NCI-H748 treated with DMSO at 0.1 percent for 48 hours (cell line): ENCODE results near the gene DOK6.
"Not testable (repeated sequence)": the region's sequence is repeated elsewhere in the genome, so short reads cannot be mapped to it uniquely, and the experiment has no call there.

Experiments used
- DNase-seq: peaks from one replicate; lab custom pipeline; 2025; lab: John Stamatoyannopoulos, UW

The DOK6 gene

GRCh38 chr18:69813559-69813958 lies 412.9 kb downstream of the DOK6 start:
- no peak for DNase-seq

- DNase-seq: no peak
These were observed 414.2 kb downstream of the DOK6 start for GRCh38 chr18:69814861-69815385.

GRCh38 chr18:69817335-69817940 lies 416.8 kb downstream of the DOK6 start:
- no peak for DNase-seq

- DNase-seq: no peak
These were observed 418.8 kb downstream of the DOK6 start for GRCh38 chr18:69819460-69819859.

- DNase-seq: no peak
These were observed 419.9 kb downstream of the DOK6 start for GRCh38 chr18:69820538-69820937.

- no peak for DNase-seq
These were observed 429.5 kb downstream of the DOK6 start for GRCh38 chr18:69830189-69830588.

- not testable (repeated sequence) for DNase-seq
These were observed 434.3 kb downstream of the DOK6 start for GRCh38 chr18:69834980-69835379.

GRCh38 chr18:69838003-69838402 lies 437.3 kb downstream of the DOK6 start:
- no peak for DNase-seq

- DNase-seq: no peak
These were observed 438.1 kb downstream of the DOK6 start for GRCh38 chr18:69838620-69839411.

GRCh38 chr18:69839497-69839896 lies 438.8 kb downstream of the DOK6 start:
- no peak for DNase-seq

GRCh38 chr18:69840001-69840400 lies 439.3 kb downstream of the DOK6 start:
- no peak for DNase-seq

GRCh38 chr18:69840445-69840844 lies 439.8 kb downstream of the DOK6 start:
- no peak for DNase-seq

- no peak for DNase-seq
These were observed 440.4 kb downstream of the DOK6 start for GRCh38 chr18:69841117-69841516.

GRCh38 chr18:69843015-69843414 lies 442.3 kb downstream of the DOK6 start:
- DNase-seq: no peak

- no peak for DNase-seq
These were observed 444.0 kb downstream of the DOK6 start for GRCh38 chr18:69844656-69845055.

- no peak for DNase-seq
These were observed 445.2 kb downstream of the DOK6 start for GRCh38 chr18:69845593-69846506.

- DNase-seq: no peak
These were observed 452.4 kb downstream of the DOK6 start for GRCh38 chr18:69853051-69853450.

GRCh38 chr18:69854455-69854854 lies 453.8 kb downstream of the DOK6 start:
- DNase-seq: no peak

GRCh38 chr18:69858897-69859296 lies 458.2 kb downstream of the DOK6 start:
- DNase-seq: no peak

GRCh38 chr18:69864802-69865201 lies 464.1 kb downstream of the DOK6 start:
- DNase-seq: not testable (repeated sequence)

GRCh38 chr18:69865776-69866175 lies 465.1 kb downstream of the DOK6 start:
- DNase-seq: no peak

- no peak for DNase-seq
These were observed 465.5 kb downstream of the DOK6 start for GRCh38 chr18:69866212-69866611.
